ENCODE data around the gene GALNT17.

DNA sequence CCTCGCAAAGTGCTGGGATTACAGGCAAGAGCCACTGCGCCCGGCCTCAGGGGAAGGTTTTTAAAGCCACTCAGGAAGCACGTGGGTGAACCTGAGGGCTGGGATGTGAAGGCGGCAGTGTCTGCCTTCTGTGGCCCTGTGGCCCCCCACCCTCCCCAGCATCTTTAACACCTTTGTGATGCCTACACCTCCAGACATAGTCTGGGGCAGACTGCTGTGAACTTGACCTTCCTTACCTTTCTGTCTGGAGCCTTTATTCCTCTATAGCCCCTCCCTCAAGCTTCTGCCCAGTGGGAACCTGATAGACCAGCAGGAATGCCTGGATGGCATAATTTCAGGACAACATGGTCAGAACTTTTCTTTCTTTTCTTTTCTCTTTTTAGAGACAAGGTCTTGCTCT, 550.2 kb downstream of the GALNT17 start:
- TF ChIP-seq ZNF549 (tag by site-specific recombination; IDR thresholded peaks at IDR 0.05) (no peak), REST (tag by site-specific recombination; IDR thresholded peaks at IDR 0.05) (no peak), ZNF174 (tag by site-specific recombination; IDR thresholded peaks at IDR 0.05) (no peak), ZNF19 (tag by site-specific recombination; IDR thresholded peaks at IDR 0.05; ENCODE audit: low read depth) (no peak)
- TF ChIP-seq, protein P1, sequence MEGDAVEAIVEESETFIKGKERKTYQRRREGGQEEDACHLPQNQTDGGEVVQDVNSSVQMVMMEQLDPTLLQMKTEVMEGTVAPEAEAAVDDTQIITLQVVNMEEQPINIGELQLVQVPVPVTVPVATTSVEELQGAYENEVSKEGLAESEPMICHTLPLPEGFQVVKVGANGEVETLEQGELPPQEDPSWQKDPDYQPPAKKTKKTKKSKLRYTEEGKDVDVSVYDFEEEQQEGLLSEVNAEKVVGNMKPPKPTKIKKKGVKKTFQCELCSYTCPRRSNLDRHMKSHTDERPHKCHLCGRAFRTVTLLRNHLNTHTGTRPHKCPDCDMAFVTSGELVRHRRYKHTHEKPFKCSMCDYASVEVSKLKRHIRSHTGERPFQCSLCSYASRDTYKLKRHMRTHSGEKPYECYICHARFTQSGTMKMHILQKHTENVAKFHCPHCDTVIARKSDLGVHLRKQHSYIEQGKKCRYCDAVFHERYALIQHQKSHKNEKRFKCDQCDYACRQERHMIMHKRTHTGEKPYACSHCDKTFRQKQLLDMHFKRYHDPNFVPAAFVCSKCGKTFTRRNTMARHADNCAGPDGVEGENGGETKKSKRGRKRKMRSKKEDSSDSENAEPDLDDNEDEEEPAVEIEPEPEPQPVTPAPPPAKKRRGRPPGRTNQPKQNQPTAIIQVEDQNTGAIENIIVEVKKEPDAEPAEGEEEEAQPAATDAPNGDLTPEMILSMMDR (tag by site-specific recombination; IDR thresholded peaks at IDR 0.05): no peak

Data from HEK293 (cell line).